ENCODE measurements around the gene MITF. TPM values are rescaled to one million over a fixed set of nuclear protein-coding genes. Genes with fewer than 3 reads are reported as not detected.

The MITF gene
- total RNA-seq, 1 donor, result 2.1 TPM

DNA sequence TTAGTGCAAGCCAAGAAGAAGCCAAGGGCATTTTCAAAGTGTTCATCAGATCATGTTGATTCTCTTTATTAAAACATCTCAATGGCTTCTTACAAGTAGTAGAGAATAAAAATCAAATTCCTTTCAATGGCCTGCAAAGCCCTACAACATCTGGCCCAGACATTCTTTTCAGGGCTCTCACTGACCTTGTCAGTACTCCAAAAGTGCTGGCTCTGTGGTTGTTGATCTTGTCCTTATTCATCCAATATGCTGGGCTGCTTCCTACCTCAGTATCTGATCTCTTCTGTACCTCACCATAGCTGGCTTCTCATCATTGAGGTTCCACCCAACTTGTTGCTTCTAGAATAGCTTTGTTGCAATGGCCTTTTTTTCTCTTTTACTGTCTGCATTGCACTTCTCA is 186.2 kb downstream of the MITF start:
- Histone ChIP-seq H3K4me3 (ENCODE audit: low read length) (no peak overlapping the region), H3K4me1 (ENCODE audit: insufficient read depth, low read length) (no peaks in the 10 kb centered on the region), H3K27me3 (ENCODE audit: insufficient read depth, low read length) (no peaks in the 10 kb centered on the region), H3K9me3 (ENCODE audit: low read depth, low read length) (no peaks in the 10 kb centered on the region)

DNA sequence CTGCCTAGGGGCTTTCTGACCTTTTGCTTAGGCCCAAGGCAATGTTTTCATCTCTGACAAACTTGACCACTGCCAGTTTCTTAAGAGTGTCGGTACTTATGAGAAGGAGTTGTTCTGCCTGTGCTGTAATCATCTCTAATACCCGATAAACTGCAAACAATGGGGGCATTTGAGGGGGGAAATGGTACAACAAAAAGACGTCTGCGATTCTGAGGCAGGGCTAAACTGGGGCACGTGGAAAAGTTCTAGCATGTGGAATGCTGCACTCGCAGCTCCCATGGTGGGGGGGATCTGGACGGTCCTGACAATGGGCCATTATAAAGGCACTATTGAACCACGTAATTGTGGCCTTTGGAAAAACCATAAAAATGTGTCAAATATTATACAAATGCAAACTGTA is 187.1 kb downstream of the MITF start:
- Histone ChIP-seq H3K4me1 (ENCODE audit: insufficient read depth, low read length) (no peaks in the 10 kb centered on the region), H3K9me3 (ENCODE audit: low read depth, low read length) (no peaks in the 10 kb centered on the region), H3K27me3 (ENCODE audit: insufficient read depth, low read length) (no peaks in the 10 kb centered on the region), H3K4me3 (ENCODE audit: low read length) (no peak overlapping the region)

DNA sequence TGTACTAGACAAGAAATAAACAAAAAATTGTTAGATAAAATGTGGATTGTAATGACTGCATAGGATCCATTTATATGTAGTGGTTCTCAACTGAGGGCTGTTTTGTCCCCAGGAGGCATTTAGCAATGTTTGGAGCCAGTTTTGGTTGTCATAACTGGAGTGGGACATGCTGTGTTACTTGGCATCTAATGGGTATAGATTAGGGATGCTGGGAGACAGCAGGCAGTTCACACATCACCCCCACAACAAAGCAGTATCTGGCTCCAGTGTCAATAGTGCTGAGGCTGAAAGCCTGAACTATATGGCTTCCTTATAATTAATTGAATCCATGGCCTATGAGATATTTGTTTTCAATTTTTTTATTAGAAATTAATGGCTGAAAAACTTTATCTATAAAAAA is 188.3 kb downstream of the MITF start:
- Histone ChIP-seq H3K4me3 (ENCODE audit: low read length) (no peak overlapping the region), H3K27me3 (ENCODE audit: insufficient read depth, low read length) (no peaks in the 10 kb centered on the region), H3K4me1 (ENCODE audit: insufficient read depth, low read length) (no peaks in the 10 kb centered on the region), H3K9me3 (ENCODE audit: low read depth, low read length) (no peaks in the 10 kb centered on the region)

DNA sequence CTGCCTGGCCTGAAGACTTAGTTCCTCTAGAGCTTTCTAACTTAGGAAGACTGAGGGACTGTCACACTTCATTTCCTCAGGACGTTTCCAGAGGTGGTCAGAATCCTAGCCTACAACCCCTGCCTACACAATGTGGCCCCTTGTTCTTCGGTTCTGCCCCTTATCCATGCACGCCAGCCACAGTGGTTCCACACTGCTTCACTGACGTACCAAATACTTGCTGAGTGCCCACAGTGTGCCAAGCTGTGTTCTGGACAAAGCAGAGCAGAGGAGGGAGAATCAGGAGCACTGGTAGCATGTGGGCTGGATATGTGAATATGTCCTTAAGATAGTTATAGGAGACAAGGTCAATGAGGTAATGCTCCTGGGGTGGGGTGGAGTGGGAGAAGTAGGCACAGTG is 189.8 kb downstream of the MITF start:
- no peaks in the 10 kb centered on the region for H3K9me3 ChIP-seq (ENCODE audit: low read depth, low read length)
- no peaks in the 10 kb centered on the region for H3K27me3 ChIP-seq (ENCODE audit: insufficient read depth, low read length)
- no peak overlapping the region for H3K4me3 ChIP-seq (ENCODE audit: low read length)
- no peaks in the 10 kb centered on the region for H3K4me1 ChIP-seq (ENCODE audit: insufficient read depth, low read length)

GRCh38 chr3:69930564-69930963 is 191.3 kb downstream of the MITF start:
- Histone ChIP-seq H3K27me3 (ENCODE audit: insufficient read depth, low read length) (no peaks in the 10 kb centered on the region), H3K9me3 (ENCODE audit: low read depth, low read length) (no peaks in the 10 kb centered on the region), H3K4me1 (ENCODE audit: insufficient read depth, low read length) (no peaks in the 10 kb centered on the region), H3K4me3 (ENCODE audit: low read length) (no peak overlapping the region)

- H3K4me1 ChIP-seq (ENCODE audit: insufficient read depth, low read length), result no peaks in the 10 kb centered on the region
- no peaks in the 10 kb centered on the region for H3K27me3 ChIP-seq (ENCODE audit: insufficient read depth, low read length)
- no peak overlapping the region for H3K4me3 ChIP-seq (ENCODE audit: low read length)
- no peaks in the 10 kb centered on the region for H3K9me3 ChIP-seq (ENCODE audit: low read depth, low read length)
Observed at GRCh38 chr3:69932087-69932486, 192.8 kb downstream of the MITF start.

GRCh38 chr3:69932501-69932900 is 193.2 kb downstream of the MITF start:
- no peaks in the 10 kb centered on the region for H3K4me1 ChIP-seq (ENCODE audit: insufficient read depth, low read length)
- H3K9me3 ChIP-seq (ENCODE audit: low read depth, low read length), result no peaks in the 10 kb centered on the region
- H3K4me3 ChIP-seq (ENCODE audit: low read length), result no peak overlapping the region
- H3K27me3 ChIP-seq (ENCODE audit: insufficient read depth, low read length), result no peaks in the 10 kb centered on the region

DNA sequence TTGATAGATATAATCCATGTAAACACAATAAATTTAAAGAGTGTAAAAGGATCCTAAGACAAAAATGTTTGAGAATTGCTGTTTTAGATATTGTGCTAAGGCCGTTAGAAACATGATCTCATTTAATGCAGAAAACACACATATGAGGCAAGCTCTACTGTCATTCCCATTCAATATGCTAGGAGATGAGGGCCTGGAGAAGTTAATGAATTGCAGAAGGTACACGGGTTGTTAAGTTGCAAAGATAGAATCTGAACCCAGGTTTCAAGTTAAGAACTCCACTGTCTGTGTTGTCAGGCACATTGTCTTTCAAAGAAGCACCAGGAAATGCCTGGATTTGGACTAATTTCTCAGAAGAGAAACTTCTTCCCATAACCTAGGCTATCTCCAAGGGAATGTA is 195.1 kb downstream of the MITF start:
- Histone ChIP-seq H3K27me3 (ENCODE audit: insufficient read depth, low read length) (no peaks in the 10 kb centered on the region), H3K4me3 (ENCODE audit: low read length) (no peak overlapping the region), H3K9me3 (ENCODE audit: low read depth, low read length) (no peaks in the 10 kb centered on the region), H3K4me1 (ENCODE audit: insufficient read depth, low read length) (no peaks in the 10 kb centered on the region)

GRCh38 chr3:69936266-69936665 is 197.0 kb downstream of the MITF start:
- Histone ChIP-seq H3K27me3 (ENCODE audit: insufficient read depth, low read length) (no peaks in the 10 kb centered on the region), H3K4me3 (ENCODE audit: low read length) (no peak overlapping the region), H3K4me1 (ENCODE audit: insufficient read depth, low read length) (no peaks in the 10 kb centered on the region), H3K9me3 (ENCODE audit: low read depth, low read length) (no peaks in the 10 kb centered on the region)

DNA sequence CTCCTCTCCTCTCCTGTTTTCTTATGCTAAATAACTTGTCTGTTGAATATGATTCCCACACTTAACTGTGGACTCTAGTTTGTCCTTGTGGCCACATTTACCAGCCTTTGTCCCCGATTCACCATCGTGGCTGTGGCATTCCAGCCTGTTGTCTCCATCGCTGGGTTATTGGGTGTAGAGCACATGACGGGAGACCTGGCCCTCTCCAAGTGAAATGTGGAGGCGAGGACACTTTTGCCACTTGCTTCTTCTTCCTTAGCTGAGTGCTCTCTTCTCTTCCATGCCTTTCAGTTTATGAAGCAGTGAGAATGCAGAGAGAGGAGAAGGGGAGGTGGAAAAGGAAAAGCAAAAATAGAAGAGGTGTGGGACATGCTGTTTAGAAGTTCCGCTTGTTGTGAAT is 198.8 kb downstream of the MITF start:
- no peaks in the 10 kb centered on the region for H3K9me3 ChIP-seq (ENCODE audit: low read depth, low read length)
- H3K4me1 ChIP-seq (ENCODE audit: insufficient read depth, low read length), result no peaks in the 10 kb centered on the region
- no peaks in the 10 kb centered on the region for H3K27me3 ChIP-seq (ENCODE audit: insufficient read depth, low read length)
- no peak overlapping the region for H3K4me3 ChIP-seq (ENCODE audit: low read length)

GRCh38 chr3:69938931-69939330 is 199.7 kb downstream of the MITF start:
- Histone ChIP-seq H3K27me3 (ENCODE audit: insufficient read depth, low read length) (no peaks in the 10 kb centered on the region), H3K4me1 (ENCODE audit: insufficient read depth, low read length) (no peaks in the 10 kb centered on the region), H3K4me3 (ENCODE audit: low read length) (no peak overlapping the region), H3K9me3 (ENCODE audit: low read depth, low read length) (no peaks in the 10 kb centered on the region)

- Histone ChIP-seq H3K9me3 (ENCODE audit: low read depth, low read length) (no peaks in the 10 kb centered on the region), H3K4me3 (ENCODE audit: low read length) (no peak overlapping the region), H3K4me1 (ENCODE audit: insufficient read depth, low read length) (no peaks in the 10 kb centered on the region), H3K27me3 (ENCODE audit: insufficient read depth, low read length) (no peaks in the 10 kb centered on the region)
Observed at GRCh38 chr3:69941037-69941436, 201.8 kb downstream of the MITF start.

DNA sequence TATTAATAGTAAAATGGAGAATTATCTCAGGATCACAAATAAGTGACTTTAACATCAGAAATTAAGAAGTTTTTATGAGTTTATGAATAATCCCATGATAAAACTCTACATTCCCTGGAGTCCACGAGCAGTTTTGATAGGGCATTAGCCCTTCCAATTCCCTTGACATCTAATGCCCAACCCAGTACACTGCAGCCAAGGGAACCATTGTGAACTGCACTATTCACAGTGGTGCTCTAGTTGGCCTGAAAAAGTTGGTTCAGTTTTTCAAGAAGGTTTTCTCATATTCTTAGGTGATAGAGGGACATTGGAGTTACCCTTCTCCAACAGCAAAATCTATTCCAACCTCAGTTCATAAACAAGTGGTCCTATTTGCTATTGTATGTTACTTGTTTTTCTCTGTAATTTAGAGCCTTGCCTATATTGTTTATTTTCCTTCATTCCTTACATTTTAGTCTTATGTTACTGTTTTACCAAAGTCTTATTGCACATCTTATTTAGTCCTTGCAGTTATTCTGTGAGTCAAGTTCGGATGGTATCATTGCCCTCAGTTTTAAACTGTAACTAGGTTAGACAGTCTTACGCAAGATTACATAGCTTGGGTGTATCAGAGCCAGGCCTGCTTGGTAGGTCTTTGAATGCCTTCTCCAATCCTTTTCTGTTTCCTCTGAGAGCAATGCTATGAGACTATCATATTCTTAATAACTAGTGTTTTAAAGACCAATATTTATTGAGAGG is 202.3 kb downstream of the MITF start:
- Histone ChIP-seq H3K4me1 (ENCODE audit: insufficient read depth, low read length) (no peaks in the 10 kb centered on the region), H3K9me3 (ENCODE audit: low read depth, low read length) (no peaks in the 10 kb centered on the region), H3K4me3 (ENCODE audit: low read length) (no peak overlapping the region), H3K27me3 (ENCODE audit: insufficient read depth, low read length) (no peaks in the 10 kb centered on the region)

DNA sequence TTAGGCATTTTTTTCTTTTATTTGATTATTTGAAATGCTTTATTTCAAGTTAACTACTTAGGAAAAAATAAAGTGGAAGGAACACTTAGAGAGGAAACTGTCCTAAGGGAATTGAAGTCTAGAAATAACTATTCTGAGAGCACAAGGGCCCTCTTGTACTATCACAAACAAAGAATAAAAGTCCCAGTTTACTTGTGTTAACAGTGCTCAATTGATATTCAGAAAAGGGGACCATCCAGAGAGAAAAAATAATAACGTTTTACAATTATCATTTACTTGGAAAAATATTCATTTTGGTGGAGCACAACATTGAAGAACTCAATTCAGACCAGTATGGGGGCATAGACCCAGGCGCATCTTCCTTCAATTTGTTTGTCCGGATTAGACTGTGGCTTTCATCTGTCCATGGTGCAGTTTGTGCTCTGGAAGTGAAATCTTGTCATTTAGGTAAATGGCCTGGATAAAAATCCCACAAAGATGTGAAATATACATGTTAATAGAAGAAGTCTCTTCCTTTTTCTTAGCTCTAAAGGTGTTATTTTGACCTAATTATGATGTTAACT is 205.7 kb downstream of the MITF start:
- Histone ChIP-seq H3K4me3 (ENCODE audit: low read length) (no peak overlapping the region), H3K9me3 (ENCODE audit: low read depth, low read length) (no peaks in the 10 kb centered on the region), H3K4me1 (ENCODE audit: insufficient read depth, low read length) (no peaks in the 10 kb centered on the region), H3K27me3 (ENCODE audit: insufficient read depth, low read length) (no peaks in the 10 kb centered on the region)

DNA sequence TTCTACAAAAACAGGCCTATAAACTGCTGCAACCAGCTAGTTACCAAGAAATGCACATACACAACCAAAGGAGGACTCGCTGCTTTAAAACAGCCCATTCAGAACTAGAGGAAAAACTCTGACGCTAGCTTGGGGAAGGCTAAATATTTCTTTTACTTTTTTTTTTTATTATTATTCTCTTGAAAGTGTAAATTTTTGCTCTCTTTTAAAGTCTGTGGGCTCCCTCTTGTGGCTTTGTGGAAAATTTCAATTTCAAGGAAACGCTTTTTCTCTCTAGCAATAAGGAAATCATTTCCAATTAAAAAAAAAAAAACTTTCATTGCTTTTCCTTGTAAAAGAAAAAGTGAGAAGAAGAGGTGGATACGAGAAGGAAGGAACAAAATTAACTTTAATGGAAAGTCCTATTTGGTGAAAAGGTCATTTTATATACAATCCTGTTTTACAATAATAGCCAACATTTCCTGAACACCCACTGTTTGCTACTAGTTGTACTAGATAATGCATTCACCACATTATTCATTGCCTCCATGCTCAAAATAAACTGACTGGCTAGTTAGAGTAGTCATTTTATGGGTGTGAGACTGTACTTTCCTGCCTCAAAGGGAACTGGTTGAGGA is 209.1 kb downstream of the MITF start:
- Histone ChIP-seq H3K4me3 (ENCODE audit: low read length) (no peak overlapping the region), H3K9me3 (ENCODE audit: low read depth, low read length) (no peaks in the 10 kb centered on the region), H3K27me3 (ENCODE audit: insufficient read depth, low read length) (no peaks in the 10 kb centered on the region), H3K4me1 (ENCODE audit: insufficient read depth, low read length) (no peaks in the 10 kb centered on the region)

- H3K4me3 ChIP-seq (ENCODE audit: low read length), result no peak overlapping the region
- H3K27me3 ChIP-seq (ENCODE audit: insufficient read depth, low read length), result no peaks in the 10 kb centered on the region
- no peaks in the 10 kb centered on the region for H3K4me1 ChIP-seq (ENCODE audit: insufficient read depth, low read length)
- no peaks in the 10 kb centered on the region for H3K9me3 ChIP-seq (ENCODE audit: low read depth, low read length)
Observed at GRCh38 chr3:69951616-69952015, 212.4 kb downstream of the MITF start.
